PC-9 (cell line): ENCODE data around the gene MGRN1. TPM values are rescaled to one million over a fixed set of nuclear protein-coding genes. Genes with fewer than 3 reads are reported as not detected.

Experiments used
- BruUV-seq: library from RNA; stranded (reverse); fragments of 400-500 nt; replicated peaks from 2 replicates; lab custom pipeline; 2021; lab: Mats Ljungman, UMichigan
- CTCF ChIA-PET: fragments of 300-600 bp; sonication (Branson Sonifier 250); formaldehyde crosslinking; loops from one replicate; lab custom pipeline; 2022; ENCODE audit warnings: antibody characterized with exemption; lab: Charles Lee
- POLR2A ChIA-PET: fragments of 300-600 bp; sonication (Branson Sonifier 250); formaldehyde crosslinking; loops from one replicate; lab custom pipeline; 2022; ENCODE audit warnings: antibody characterized with exemption; ENCODE audit not compliant: unreplicated experiment; lab: Charles Lee
- DNase-seq, 2 experiments: peaks; one replicate each; pipeline versions ENCODE4 v3.0.0 to v3.0.0-alpha.2; 2015 to 2022; ENCODE audit warnings: mixed read lengths in 1 of 2
- H2AFZ ChIP-seq: fragments of 200-600 bp; sonication (generic); 2 replicates; pipeline ENCODE4 v1.8.1; 2017; ENCODE audit warnings: antibody characterized with exemption
- H3F3A ChIP-seq: fragments of 200-600 bp; sonication (generic); 2 replicates; pipeline ENCODE4 v1.8.1; 2017; ENCODE audit warnings: antibody characterized with exemption, mild to moderate bottlenecking, low read depth; ENCODE audit not compliant: insufficient read depth
- H3K27ac ChIP-seq: fragments of 200-600 bp; sonication (generic); 2 replicates; pipeline ENCODE4 v1.6.1; 2016; ENCODE audit warnings: mixed run types
- H3K27me3 ChIP-seq: fragments of 200-600 bp; sonication (generic); 2 replicates; pipeline ENCODE4 v1.6.1; 2016; ENCODE audit warnings: low read depth, mixed run types; ENCODE audit not compliant: insufficient read depth
- H3K36me3 ChIP-seq: fragments of 200-600 bp; sonication (generic); 2 replicates; pipeline ENCODE4 v1.6.1; 2016; ENCODE audit warnings: low read depth, mixed run types
- H3K4me1 ChIP-seq: fragments of 200-600 bp; sonication (generic); replicated peaks from 2 replicates; pipeline ENCODE4 v1.6.1; 2016; ENCODE audit warnings: mixed run types; ENCODE audit not compliant: insufficient read depth
- H3K4me2 ChIP-seq: fragments of 200-600 bp; sonication (generic); 2 replicates; pipeline ENCODE4 v1.6.1; 2017; ENCODE audit warnings: mixed run types
- H3K4me3 ChIP-seq: fragments of 200-600 bp; sonication (generic); 2 replicates; pipeline ENCODE4 v1.6.1; 2016; ENCODE audit warnings: mixed run types
- H3K79me2 ChIP-seq: fragments of 200-600 bp; sonication (generic); 2 replicates; pipeline ENCODE4 v1.6.1; 2017; ENCODE audit warnings: low read depth, mixed run types
- H3K9me2 ChIP-seq: fragments of 200-600 bp; sonication (generic); 2 replicates; pipeline ENCODE4 v1.8.1; 2017; ENCODE audit warnings: mild to moderate bottlenecking; ENCODE audit not compliant: insufficient read depth
- H3K9me3 ChIP-seq: fragments of 200-600 bp; sonication (generic); 2 replicates; pipeline ENCODE4 v1.8.1; 2016; ENCODE audit warnings: low read depth; ENCODE audit not compliant: insufficient read depth
- H4K20me1 ChIP-seq: fragments of 200-600 bp; sonication (generic); 2 replicates; pipeline ENCODE4 v1.8.1; 2017; ENCODE audit not compliant: insufficient read depth
- CTCF ChIP-seq: fragments of 200-600 bp; sonication (generic); conservative IDR thresholded peaks from 2 replicates; pipeline ENCODE4 v1.6.1; 2017; ENCODE audit warnings: mixed run types, antibody characterized with exemption, mild to moderate bottlenecking, moderate library complexity
- EZH2 ChIP-seq: fragments of 200-600 bp; sonication (generic); IDR thresholded peaks from 2 replicates; pipeline ENCODE4 v1.8.0; 2017; ENCODE audit warnings: antibody characterized with exemption, low read depth
- intact Hi-C: fragments of 100-400 bp; cut with micrococcal nuclease; formaldehyde crosslinking; loops from one replicate; pipeline ENCODE4 v1.10.0; 2022; ENCODE audit not compliant: unreplicated experiment
- total RNA-seq: library from RNA; stranded (reverse); gene quantifications from 2 replicates; pipeline ENCODE4 v1.2.3, GENCODE V29; 2021

MGRN1 gene
- total RNA-seq, 1 experiment from 2014 or later = 70.4 TPM

DNA sequence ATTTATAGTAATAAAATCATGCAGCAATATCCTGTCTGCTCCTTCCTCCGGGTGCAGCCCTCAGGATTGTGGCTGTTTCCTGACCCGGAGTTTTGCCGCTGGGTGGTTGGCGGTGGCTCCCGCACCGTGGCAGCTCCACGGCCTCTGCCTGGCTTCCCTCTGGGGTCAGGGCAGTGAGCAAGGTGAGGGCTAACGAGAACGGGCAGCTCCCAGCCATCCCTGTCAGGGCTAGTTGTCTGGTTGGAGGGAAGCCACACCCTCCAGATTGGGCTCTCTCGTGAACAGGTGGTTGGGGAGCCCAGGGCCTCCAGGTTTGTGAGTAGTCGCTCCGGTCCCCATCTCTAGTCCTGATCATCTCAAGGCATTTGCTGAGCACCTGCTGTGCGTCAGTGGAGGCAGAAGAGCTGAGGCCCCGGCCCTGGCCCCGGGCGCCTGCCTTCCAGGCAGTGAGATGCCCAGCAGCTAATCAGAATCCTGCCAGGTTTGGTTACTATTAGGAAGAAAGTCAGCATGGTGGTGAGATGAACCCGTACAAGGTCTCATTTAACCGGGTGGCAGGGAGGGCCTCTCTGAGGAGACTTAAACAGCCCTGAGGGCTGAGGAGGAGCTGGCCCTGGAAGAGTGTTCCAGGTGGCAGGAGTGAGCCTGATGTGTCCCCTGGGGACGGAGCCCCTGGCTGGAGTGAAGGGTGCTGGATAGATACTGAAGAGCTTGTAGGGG lies 66.5 kb downstream of the MGRN1 start:
- POLR2A ChIA-PET = no interaction called here
- H3K27me3 ChIP-seq = no peaks in the 10 kb centered on the region
- no peak overlapping the region for H3K4me2 ChIP-seq
- DNase-seq = no peak
- no peaks in the 10 kb centered on the region for H3K9me2 ChIP-seq
- CTCF ChIA-PET = no interaction called here
- TF ChIP-seq CTCF = no peak
- no peak for TF ChIP-seq EZH2
- H3K27ac ChIP-seq = no peak overlapping the region
- H3K36me3 ChIP-seq = no peaks in the 10 kb centered on the region
- H3K79me2 ChIP-seq = peaks cover 3% of the 10 kb centered on the region; the same call in 1 of the 2 replicates
- intact Hi-C loops = no loop called here
- BruUV-seq = no TSS peak
- peaks cover 3% of the 10 kb centered on the region; the same call in 1 of the 2 replicates for H4K20me1 ChIP-seq
- H3K4me1 ChIP-seq = peaks cover 10% of the 10 kb centered on the region; the same call in 1 of the 2 replicates
- no peak overlapping the region for H2AFZ ChIP-seq
- no peaks in the 10 kb centered on the region; the same call in 1 of the 2 replicates for H3F3A ChIP-seq
- H3K9me3 ChIP-seq = no peaks in the 10 kb centered on the region
- no peak overlapping the region for H3K4me3 ChIP-seq

GRCh38 chr16:4691666-4692412 lies 67.2 kb downstream of the MGRN1 start:
- H3K36me3 ChIP-seq = no peaks in the 10 kb centered on the region
- no peak overlapping the region for H2AFZ ChIP-seq
- H3K4me2 ChIP-seq = no peak overlapping the region
- ChIA-PET CTCF (no interaction called here), POLR2A (no interaction called here)
- no peak overlapping the region for H3K4me3 ChIP-seq
- peaks cover 3% of the 10 kb centered on the region; the same call in 1 of the 2 replicates for H4K20me1 ChIP-seq
- DNase-seq = no peak
- no TSS peak for BruUV-seq
- peaks cover 3% of the 10 kb centered on the region; the same call in 1 of the 2 replicates for H3K79me2 ChIP-seq
- H3K4me1 ChIP-seq = peaks cover 10% of the 10 kb centered on the region; the same call in 1 of the 2 replicates
- H3K9me3 ChIP-seq = no peaks in the 10 kb centered on the region
- H3F3A ChIP-seq = no peaks in the 10 kb centered on the region; the same call in 1 of the 2 replicates
- no peak overlapping the region for H3K27ac ChIP-seq
- TF ChIP-seq EZH2 (no peak), CTCF (no peak)
- no peaks in the 10 kb centered on the region for H3K9me2 ChIP-seq
- H3K27me3 ChIP-seq = no peaks in the 10 kb centered on the region
- intact Hi-C loops = no loop called here

- Histone ChIP-seq H3K79me2 (peaks cover 3% of the 10 kb centered on the region; the same call in 1 of the 2 replicates), H2AFZ (peak overlapping the region; percentile 61; the same call in 1 of the 2 replicates), H3F3A (peaks cover 4% of the 10 kb centered on the region; the same call in 1 of the 2 replicates), H3K4me3 (peak overlapping the region; percentile 90; the same call in 1 of the 2 replicates), H4K20me1 (peaks cover 3% of the 10 kb centered on the region; the same call in 1 of the 2 replicates), H3K4me1 (peaks cover 10% of the 10 kb centered on the region; the same call in 1 of the 2 replicates), H3K27me3 (no peaks in the 10 kb centered on the region), H3K9me2 (no peaks in the 10 kb centered on the region), H3K4me2 (peak overlapping the region; percentile 69), H3K9me3 (no peaks in the 10 kb centered on the region), H3K27ac (no peak overlapping the region), H3K36me3 (no peaks in the 10 kb centered on the region)
- no peak for TF ChIP-seq EZH2
- no peak for TF ChIP-seq CTCF
- TSS peak; percentile 38 for BruUV-seq
- ChIA-PET POLR2A (interaction anchor here (0.5 to 0.7 kb wide), 2 partner anchors 76 to 244 kb away, joined by 3 read pairs; no protein-coding TSS in a partner anchor), CTCF (no interaction called here)
- intact Hi-C loops = no loop called here
- DNase-seq = no peak
Observed at GRCh38 chr16:4692460-4693295, 68.1 kb downstream of the MGRN1 start.
